Fibroblast of lung (primary cell): ENCODE results near the gene LRRN4.

ENCODE experiments used
- EZH2 ChIP-seq: IDR thresholded peaks from 2 replicates; pipeline ENCODE4 v1.5.1; 2012; ENCODE audit warnings: low read length, control low read depth, mild to moderate bottlenecking; ENCODE audit errors: missing control alignments
- TF ChIP-seq, protein P1 (sequence below), 2 donors: IDR thresholded peaks in 1 of 2; conservative IDR thresholded peaks in 1 of 2; 1 replicate in 1 of 2; 2 replicates in 1 of 2; pipeline ENCODE4 v1.5.1; 2011 to 2012; ENCODE audit warnings: low read length in 2 of 2, control low read depth in 1 of 2, inconsistent platforms in 1 of 2, low read depth in 1 of 2, mild to moderate bottlenecking in 1 of 2

GRCh38 chr20:6026051-6026450 lies 27.8 kb downstream of the LRRN4 start:
- no peak for TF ChIP-seq EZH2
- TF ChIP-seq, protein P1, sequence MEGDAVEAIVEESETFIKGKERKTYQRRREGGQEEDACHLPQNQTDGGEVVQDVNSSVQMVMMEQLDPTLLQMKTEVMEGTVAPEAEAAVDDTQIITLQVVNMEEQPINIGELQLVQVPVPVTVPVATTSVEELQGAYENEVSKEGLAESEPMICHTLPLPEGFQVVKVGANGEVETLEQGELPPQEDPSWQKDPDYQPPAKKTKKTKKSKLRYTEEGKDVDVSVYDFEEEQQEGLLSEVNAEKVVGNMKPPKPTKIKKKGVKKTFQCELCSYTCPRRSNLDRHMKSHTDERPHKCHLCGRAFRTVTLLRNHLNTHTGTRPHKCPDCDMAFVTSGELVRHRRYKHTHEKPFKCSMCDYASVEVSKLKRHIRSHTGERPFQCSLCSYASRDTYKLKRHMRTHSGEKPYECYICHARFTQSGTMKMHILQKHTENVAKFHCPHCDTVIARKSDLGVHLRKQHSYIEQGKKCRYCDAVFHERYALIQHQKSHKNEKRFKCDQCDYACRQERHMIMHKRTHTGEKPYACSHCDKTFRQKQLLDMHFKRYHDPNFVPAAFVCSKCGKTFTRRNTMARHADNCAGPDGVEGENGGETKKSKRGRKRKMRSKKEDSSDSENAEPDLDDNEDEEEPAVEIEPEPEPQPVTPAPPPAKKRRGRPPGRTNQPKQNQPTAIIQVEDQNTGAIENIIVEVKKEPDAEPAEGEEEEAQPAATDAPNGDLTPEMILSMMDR (conservative IDR thresholded peaks at IDR 0.05 in 1 of 2, IDR thresholded peaks at IDR 0.05 in 1 of 2; ENCODE audit: low read depth in 1 of 2, low read length in 2 of 2): no peak
